ENCODE measurements around the gene BBS4.
"Not testable (repeated sequence)": the region's sequence is repeated elsewhere in the genome, so short reads cannot be mapped to it uniquely, and the experiment has no call there.

The BBS4 gene

GRCh38 chr15:72700076-72700475 lies 14.1 kb downstream of the BBS4 start:
- DNase-seq (ENCODE audit: low read depth) = no peak

GRCh38 chr15:72706266-72706665 lies 20.3 kb downstream of the BBS4 start:
- no peak for DNase-seq (ENCODE audit: low read depth)

GRCh38 chr15:72708551-72709303 lies 22.7 kb downstream of the BBS4 start:
- not testable (repeated sequence) for DNase-seq (ENCODE audit: low read depth)

DNA sequence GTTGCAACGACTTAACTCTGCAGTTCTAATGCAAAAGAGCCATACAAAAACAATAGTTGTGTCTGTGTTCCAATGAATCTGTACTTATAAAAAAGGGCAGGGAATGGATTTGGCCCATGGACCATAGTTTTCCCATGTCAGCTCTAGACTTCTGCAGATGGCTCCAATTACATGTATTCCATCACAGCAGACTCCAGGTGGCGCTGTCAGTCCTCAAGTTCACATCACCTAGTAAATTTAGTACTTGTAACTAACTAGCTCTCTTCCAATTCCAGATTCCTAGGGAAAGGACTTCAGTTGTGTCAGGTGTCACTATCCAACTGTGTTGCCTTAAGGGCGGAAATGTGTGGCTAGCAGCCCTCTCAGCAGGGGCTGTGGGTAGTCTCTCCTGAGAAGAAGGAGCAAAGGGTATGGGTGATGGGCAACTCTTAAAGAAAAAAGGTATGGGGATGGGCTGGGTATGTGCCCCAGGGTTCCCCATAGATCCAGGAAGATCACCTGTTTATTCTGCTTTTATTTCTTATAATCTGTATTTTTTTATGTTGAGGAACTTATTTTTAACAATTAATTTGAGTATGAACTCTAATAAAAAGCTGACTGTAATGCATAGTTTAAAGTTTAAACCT lies 36.2 kb downstream of the BBS4 start:
- peak; percentile 48 for DNase-seq (ENCODE audit: low read depth)

- no peak for DNase-seq (ENCODE audit: low read depth)
Measured at GRCh38 chr15:72724028-72724427, 38.0 kb downstream of the BBS4 start.

- no peak for DNase-seq (ENCODE audit: low read depth)
Measured at GRCh38 chr15:72725446-72725845, 39.4 kb downstream of the BBS4 start.

DNA sequence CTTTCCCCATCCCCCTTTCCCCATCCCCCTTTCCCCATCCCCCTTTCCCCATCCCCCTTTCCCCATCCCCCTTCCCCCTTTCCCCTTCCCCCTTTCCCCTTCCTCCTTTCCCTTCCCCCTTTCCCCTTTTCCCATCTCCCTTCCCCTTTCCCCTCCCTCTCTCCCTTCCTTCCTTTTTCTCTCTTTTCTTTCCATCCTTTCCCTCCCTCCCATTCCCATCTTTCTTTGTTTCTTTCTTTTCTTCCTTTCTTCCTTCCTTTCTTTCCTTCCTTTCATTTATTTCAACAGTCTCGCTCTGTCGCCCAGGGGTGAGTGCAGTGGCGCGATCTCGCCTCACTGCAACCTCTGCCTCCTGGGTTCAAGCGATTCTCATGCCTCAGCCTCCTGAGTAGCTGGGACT lies 39.8 kb downstream of the BBS4 start:
- not testable (repeated sequence) for DNase-seq (ENCODE audit: low read depth)

DNA sequence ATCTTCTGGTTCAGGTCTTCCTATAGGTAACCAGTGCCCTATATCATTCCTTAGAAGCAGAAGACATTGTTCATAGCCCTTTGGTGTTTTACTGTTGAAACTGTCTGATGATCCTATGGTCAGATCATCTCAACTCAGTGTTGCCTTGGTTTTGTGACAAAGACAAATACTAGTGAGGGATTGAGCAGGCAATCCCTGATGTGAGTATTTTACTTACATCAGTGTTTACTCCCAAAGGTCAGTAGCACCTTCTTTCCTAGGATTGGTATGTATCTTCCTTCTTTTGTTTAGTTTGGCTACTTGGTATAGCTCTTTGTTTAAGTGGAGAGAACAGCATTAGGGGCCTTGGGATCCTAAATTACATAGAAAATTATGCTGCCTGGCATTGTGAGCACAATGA lies 41.1 kb downstream of the BBS4 start:
- DNase-seq (ENCODE audit: low read depth) = no peak

DNA sequence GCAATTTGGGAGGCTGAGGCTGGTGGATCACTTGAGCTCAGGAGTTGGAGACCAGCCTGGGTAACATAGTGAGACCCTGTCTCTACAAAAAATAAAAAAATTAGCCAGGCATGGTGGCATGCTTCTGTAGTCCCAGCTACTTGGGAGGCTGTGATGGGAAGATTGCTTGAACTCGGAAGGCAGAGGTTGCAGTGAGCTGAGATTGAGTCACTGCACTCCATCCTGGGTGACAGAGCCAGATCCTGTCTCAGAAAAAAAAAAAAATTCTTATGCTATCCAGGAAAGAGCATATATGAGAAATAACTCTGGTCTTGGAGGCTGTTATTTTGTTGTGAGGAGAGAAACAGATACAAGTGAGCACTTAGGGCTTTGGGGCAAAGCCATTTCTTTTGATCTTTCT lies 42.2 kb downstream of the BBS4 start:
- not testable (repeated sequence) for DNase-seq (ENCODE audit: low read depth)

DNA sequence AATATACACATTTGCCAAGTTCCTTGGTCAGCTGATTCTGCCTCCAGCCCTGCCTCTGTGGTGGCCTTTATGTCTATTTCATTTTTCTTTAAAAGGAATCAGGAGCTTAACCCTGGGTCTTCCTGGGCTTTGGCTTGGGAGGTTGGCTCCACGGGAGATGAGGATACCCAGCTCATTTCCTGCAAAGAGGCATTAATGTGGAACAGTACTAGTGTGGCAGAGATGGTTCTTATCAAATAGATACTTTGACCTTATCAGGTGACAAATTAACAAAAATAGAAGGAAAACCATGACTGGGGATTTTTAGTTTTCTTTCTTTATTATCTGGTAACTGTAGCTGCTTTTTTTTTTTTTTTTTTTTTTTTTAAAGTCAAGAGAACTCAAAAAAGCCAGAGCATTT lies 42.8 kb downstream of the BBS4 start:
- DNase-seq (ENCODE audit: low read depth) = no peak

DNA sequence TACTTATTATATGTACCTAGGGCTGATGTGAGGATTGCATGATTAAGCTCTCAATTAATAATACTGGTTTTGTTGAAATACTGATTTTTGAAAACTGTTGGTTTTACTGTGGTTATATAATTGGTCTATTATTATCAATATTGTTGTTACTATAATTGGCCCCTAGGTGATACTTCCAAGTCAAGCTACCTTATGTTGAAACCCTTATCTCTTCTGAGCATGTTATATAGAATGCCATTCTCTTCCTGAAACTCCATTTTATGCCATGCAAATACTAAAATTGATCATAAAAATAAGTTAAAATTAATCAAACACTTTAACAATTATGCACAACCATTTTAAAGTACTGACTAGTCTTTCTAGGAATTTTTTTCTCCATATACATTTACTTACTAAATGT lies 46.1 kb downstream of the BBS4 start:
- no peak for DNase-seq (ENCODE audit: low read depth)

DNA sequence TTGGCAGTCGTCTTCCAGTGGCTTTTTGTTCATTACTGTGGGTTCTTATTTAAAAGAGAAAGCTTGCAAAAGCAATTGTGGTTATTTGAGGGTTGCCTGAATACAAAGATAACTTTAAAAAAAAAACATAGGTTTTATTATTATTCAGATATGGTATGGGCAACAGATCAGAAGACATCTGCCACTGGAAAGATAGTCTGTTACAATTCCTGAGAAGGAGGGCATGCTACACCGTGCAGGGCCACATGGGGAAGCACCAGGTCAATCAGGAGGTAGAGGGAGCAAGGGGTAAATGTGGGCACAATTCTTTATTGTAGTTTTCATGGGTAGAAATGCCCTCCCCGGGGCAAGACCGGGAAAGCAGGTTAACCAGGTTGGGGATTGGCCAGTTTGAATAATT lies 46.5 kb downstream of the BBS4 start:
- no peak for DNase-seq (ENCODE audit: low read depth)

DNA sequence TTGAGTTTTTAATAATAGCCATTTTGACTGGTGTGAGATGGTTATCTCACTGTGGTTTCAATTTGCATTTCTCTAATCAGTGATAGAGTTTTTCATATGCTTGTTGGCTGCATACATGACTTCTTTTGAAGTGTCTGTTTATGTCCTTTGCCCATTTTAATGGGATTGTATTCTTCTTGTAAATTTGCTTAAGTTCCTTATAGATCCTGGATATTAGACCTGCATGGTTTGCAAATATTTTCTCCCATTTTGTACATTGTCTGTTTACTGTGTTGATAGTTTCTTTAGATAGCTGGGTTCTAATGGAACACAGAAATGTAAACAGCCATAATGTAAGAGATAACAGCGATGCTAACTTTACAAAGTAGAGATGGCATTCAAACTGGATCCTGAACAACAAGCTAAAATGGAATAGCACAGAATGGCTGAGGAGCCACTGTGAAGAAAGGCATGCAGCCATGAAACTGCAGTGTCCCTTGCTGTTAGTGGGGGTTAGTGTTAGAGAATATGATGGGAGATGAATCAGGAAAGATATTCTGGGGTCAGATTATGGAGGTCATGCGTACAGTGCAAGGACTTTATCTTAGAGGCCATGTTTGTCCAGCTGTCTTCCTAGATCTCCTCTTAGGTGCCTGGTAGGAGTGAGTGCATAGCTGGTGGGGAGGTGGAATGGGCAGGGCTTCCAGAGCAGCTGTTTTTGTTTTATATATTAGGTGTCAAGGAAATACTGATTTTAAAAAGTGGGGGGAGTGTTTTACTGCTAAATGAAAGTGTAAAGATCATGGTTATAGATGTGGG lies 48.1 kb downstream of the BBS4 start:
- no peak for DNase-seq (ENCODE audit: low read depth)

GRCh38 chr15:72735111-72735510 lies 49.1 kb downstream of the BBS4 start:
- no peak for DNase-seq (ENCODE audit: low read depth)

DNA sequence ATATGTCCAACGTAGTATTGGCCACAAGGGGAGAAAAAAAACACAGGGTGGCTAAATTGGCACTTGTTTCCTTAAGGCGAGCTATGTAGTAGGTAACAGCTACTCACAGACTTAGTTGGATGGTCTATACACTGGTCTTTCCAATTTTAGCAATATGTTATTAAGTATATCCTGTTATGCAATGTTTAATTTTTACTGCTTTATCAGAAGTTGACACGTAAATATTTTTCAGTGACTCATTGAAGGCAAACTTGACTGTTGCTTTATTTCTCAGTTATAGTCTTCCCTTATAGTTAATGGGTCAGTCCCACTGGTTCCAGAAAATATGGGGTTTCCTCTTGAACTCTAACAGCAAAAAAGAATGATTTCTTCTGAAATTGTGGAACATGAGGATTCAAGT lies 51.1 kb downstream of the BBS4 start:
- DNase-seq (ENCODE audit: low read depth) = no peak

DNA sequence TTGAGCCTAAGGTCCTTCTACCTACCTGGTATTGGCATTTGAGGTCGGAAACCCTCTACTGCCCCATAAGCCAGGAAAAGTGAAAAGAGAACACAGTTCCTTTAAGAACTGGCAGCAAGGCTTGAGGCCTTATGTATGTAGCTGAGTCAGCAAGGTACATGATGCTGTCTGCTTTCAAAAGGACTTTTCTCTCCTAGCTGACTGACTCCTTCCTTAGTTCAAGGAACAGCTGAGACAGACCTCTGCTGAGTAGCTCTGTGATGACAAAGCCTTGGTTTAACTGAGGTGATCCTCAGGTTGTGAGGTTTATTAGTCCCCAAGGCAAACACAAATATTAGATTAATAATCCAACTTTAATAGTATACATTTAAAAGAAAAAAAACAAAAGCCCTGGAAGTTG lies 51.7 kb downstream of the BBS4 start:
- DNase-seq (ENCODE audit: low read depth) = no peak

DNA sequence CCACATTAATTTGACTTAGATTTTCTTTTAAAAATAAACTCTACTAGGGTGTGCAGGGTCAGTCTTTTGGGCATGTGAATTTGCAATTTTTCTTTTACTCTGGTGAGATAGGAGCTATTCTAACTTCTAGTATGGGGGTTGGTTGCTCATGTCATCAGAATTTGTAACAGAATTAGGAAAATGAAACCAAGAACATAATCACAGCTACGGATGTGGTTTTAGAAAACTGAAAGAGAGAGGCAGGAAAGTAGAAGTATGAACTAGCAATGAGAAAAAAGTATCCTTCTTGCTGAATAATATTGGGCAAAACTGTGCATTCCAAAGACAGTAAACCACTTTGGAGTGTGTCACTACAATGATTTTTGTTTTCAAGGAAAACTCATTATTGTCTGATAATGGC lies 54.2 kb downstream of the BBS4 start:
- DNase-seq (ENCODE audit: low read depth) = no peak

DNA sequence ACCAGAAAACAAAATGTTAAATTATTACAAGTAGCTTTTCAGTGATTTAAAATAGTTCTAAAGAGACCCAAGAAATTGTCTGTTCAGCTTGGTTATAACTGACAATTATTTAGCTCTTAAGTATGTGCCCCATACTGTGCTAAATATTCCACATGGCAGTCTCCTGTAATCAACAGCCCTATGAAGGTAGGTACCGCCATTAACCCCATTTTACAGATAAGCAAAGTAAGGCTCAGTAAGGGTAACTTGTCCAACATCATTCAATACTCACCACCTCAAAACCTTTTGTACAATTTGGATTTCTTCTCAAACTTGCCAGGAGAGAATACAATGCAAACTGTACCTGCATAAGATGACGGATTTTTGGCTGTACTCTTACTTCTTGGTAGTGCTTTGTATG lies 63.7 kb downstream of the BBS4 start:
- DNase-seq (ENCODE audit: low read depth) = no peak

DNA sequence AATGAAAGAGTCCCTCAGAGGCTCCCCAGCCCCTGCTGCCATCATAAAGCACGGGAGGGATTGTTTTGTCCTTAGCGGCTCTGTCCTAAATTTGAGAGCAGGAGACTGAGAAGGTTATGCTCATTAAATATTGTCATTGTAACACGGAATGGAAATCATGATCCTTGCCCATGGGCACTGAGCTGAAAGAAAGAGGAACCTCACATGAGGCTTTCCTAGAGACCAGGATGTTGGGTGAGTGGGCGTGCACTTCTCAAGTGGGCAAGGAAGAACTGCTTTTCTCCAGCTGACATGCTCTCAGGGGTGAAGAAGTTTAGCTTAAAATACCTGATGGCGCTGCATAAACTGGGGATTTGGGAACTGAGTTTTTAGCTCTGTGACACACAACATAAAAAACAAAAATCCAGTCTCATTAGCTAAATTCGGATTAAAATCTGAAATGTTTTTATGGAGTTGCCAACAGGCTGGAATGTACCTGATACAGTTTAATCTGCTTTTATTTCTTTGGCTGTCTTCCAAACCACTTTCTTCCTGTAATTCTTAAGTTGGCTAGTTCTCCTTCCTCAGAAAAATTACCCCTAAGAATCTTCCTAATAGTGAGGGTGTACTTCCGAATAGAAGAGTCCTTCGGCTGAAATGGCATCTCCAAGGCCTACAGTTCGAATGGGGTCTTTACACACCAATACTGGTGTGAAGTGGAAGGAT lies 65.9 kb downstream of the BBS4 start:
- DNase-seq (ENCODE audit: low read depth) = no peak

- no peak for DNase-seq (ENCODE audit: low read depth)
Measured at GRCh38 chr15:72754096-72754495, 68.1 kb downstream of the BBS4 start.

GRCh38 chr15:72758182-72758581 lies 72.2 kb downstream of the BBS4 start:
- DNase-seq (ENCODE audit: low read depth) = peak; percentile 62

- no peak for DNase-seq (ENCODE audit: low read depth)
Measured at GRCh38 chr15:72760590-72761260, 74.7 kb downstream of the BBS4 start.

Data from HS-27A (cell line).